ENCODE data around the gene NPIPB6. TPM values are rescaled to one million over a fixed set of nuclear protein-coding genes. Genes with fewer than 3 reads are reported as not detected.

The NPIPB6 gene
- total RNA-seq, 2 donors from 2014 or later = 2.2 to 8.2 TPM

DNA sequence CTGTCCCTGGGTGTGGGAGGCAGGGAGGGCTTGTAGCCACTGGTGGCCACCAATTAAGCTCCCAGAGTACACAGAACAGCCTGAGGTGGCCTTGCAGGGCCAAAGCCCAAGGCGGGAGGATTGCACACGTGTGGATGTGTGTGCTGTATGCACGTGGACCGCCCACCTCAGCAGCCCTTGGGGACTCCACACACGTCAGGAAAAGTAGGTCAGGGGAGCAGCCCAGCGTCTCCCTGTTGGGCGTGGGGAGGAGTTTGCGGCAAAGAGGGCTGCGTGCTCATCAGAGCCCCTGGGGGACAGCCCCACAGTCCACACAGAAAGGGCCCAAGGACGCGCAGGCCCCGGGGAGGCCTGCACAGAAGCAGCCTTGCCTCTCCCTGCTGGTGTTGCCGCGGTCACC, 51.4 kb downstream of the NPIPB6 start:
- no peak for ATAC-seq (ENCODE audit: insufficient number of reproducible peaks, low FRiP score, low read depth)

DNA sequence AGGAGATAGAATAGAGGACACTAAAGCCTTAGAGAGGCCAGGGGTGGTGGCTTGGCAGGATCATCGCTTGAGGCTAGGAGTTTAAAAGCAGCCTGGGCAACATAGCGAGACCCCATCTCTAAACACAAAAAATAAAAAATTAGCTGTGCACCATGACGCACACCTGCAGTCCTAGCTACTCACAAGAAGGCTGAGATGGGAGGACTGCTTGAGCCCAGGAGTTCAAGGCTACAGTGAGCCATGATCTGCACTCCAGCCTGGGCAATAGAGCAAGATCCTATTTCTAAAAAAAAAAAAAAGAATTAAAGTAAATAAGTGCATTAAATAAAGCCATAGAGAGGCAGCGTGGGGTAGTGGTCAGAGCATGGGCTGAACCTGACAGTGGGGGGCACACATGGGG, 51.9 kb downstream of the NPIPB6 start:
- H3K27me3 ChIP-seq (replicated peaks; ENCODE audit: insufficient read depth) = no peaks in the 10 kb centered on the region
- H3K27ac ChIP-seq = no peak overlapping the region
- H3K4me1 ChIP-seq (ENCODE audit: control insufficient read depth in 1 of 2, low read depth in 2 of 2) = no peaks in the 10 kb centered on the region
- no peak overlapping the region for H3K4me3 ChIP-seq
- ATAC-seq (ENCODE audit: insufficient number of reproducible peaks, low FRiP score, low read depth) = no peak
- no peak for DNase-seq (ENCODE audit: low spot score)
- H3K36me3 ChIP-seq = no peaks in the 10 kb centered on the region
- TF ChIP-seq, protein P1, sequence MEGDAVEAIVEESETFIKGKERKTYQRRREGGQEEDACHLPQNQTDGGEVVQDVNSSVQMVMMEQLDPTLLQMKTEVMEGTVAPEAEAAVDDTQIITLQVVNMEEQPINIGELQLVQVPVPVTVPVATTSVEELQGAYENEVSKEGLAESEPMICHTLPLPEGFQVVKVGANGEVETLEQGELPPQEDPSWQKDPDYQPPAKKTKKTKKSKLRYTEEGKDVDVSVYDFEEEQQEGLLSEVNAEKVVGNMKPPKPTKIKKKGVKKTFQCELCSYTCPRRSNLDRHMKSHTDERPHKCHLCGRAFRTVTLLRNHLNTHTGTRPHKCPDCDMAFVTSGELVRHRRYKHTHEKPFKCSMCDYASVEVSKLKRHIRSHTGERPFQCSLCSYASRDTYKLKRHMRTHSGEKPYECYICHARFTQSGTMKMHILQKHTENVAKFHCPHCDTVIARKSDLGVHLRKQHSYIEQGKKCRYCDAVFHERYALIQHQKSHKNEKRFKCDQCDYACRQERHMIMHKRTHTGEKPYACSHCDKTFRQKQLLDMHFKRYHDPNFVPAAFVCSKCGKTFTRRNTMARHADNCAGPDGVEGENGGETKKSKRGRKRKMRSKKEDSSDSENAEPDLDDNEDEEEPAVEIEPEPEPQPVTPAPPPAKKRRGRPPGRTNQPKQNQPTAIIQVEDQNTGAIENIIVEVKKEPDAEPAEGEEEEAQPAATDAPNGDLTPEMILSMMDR (IDR thresholded peaks at IDR 0.05) = no peak
- no peaks in the 10 kb centered on the region for H3K9me3 ChIP-seq

More for the DNA sequence above, 51.4 kb downstream of the NPIPB6 start:
- DNase-seq (ENCODE audit: low spot score) = no peak
- Histone ChIP-seq H3K4me1 (ENCODE audit: control insufficient read depth in 1 of 2, low read depth in 2 of 2) (no peaks in the 10 kb centered on the region), H3K9me3 (no peaks in the 10 kb centered on the region), H3K27me3 (replicated peaks; ENCODE audit: insufficient read depth) (no peaks in the 10 kb centered on the region), H3K27ac (no peak overlapping the region), H3K36me3 (no peaks in the 10 kb centered on the region), H3K4me3 (no peak overlapping the region)
- TF ChIP-seq, protein P1 (IDR thresholded peaks at IDR 0.05) = no peak

DNA sequence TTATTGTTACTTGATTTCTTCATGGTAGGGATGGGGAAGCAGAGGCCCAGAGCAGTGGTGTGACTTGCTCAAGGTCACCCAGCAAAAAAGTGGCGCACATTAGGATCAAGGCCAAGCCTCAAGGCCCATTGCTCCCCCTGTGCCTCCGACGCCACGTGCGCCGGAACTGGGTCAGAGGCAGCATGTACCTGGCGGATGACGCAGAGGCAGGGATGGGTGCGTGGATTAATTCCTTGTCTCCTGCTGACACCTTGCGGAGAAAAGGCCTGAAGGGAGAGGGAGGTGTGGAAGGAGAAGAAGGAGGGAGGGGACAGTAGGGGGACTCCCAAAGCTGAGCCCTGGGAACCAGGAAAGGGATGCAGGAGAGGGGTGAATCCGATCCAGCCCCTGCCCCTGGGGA, 52.5 kb downstream of the NPIPB6 start:
- TF ChIP-seq, protein P1 (IDR thresholded peaks at IDR 0.05) = no peak
- DNase-seq (ENCODE audit: low spot score) (no peak), ATAC-seq (ENCODE audit: insufficient number of reproducible peaks, low FRiP score, low read depth) (no peak)
- Histone ChIP-seq H3K9me3 (no peaks in the 10 kb centered on the region), H3K27ac (no peak overlapping the region), H3K36me3 (no peaks in the 10 kb centered on the region), H3K4me3 (no peak overlapping the region), H3K27me3 (replicated peaks; ENCODE audit: insufficient read depth) (no peaks in the 10 kb centered on the region), H3K4me1 (ENCODE audit: control insufficient read depth in 1 of 2, low read depth in 2 of 2) (no peaks in the 10 kb centered on the region)

DNA sequence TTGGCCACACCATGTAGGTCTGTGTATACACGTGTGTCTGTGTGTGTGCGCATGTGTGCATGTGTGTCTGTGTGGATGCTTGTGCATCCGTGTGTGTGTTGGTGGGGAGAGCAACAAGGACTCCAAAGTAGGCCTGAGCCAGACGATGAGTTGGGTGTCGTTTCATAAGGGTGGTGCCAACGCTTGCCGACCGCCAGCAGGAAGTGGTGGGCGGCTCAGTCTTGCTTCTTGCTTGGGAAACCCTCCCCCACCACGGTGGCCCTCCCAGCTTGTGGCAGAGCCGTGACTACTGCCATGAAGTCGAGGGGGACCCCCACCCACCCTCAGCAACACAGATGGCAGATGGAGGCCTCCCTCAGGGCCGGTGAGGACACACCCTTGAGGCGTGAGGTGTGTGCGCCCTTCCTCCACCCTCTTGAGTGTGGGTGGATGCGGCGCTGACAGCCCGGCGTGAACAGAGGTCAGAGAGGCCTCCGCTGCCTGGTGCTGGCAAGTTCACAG, 53.4 kb downstream of the NPIPB6 start:
- Histone ChIP-seq H3K27ac (no peak overlapping the region), H3K4me3 (no peak overlapping the region), H3K36me3 (no peaks in the 10 kb centered on the region), H3K27me3 (replicated peaks; ENCODE audit: insufficient read depth) (no peaks in the 10 kb centered on the region), H3K4me1 (ENCODE audit: control insufficient read depth in 1 of 2, low read depth in 2 of 2) (no peaks in the 10 kb centered on the region), H3K9me3 (no peaks in the 10 kb centered on the region)
- no peak for DNase-seq (ENCODE audit: low spot score)
- ATAC-seq (ENCODE audit: insufficient number of reproducible peaks, low FRiP score, low read depth) = no peak
- TF ChIP-seq, protein P1 (IDR thresholded peaks at IDR 0.05) = no peak

DNA sequence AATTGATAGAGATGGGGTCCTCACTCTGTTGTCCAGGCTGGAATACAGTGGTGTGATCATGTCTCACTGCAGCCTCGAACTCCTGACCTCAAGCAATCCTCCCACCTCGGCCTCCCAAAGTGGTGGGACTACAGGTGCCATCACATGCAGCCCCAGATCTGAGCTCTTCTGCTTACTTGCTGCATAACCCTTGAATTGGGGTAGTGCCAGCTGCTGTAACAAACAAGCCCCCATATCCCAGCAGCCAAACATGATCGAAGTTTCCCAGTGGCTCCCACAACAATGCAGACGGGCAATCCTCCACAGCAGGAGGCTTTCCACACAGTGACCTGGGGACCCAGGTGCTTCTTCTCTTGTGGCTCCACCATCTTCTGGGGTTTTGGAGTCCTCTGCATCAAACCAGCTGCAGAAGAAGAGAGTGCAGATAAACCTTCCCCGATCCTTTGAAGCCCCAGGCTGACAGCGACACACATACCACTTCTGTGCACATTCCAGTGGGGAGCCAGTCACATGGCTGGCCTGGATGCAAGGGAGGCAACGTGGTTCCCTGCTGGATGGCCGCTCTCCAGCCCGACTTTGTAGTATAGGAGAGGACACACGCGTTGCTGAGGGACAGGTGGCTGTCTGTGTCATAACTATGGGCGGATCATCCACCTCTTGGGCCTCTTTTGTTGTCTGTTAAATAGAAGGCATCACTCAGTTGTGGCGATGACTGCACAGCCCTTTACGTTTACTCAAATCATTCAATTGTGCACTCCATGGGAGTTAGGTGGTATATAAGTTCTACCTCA, 54.3 kb downstream of the NPIPB6 start:
- Histone ChIP-seq H3K4me3 (no peak overlapping the region), H3K27ac (no peak overlapping the region), H3K36me3 (no peaks in the 10 kb centered on the region), H3K4me1 (ENCODE audit: control insufficient read depth in 1 of 2, low read depth in 2 of 2) (no peaks in the 10 kb centered on the region), H3K27me3 (replicated peaks; ENCODE audit: insufficient read depth) (no peaks in the 10 kb centered on the region), H3K9me3 (no peaks in the 10 kb centered on the region)
- TF ChIP-seq, protein P1 (IDR thresholded peaks at IDR 0.05) = no peak
- no peak for DNase-seq (ENCODE audit: low spot score)
- no peak for ATAC-seq (ENCODE audit: insufficient number of reproducible peaks, low FRiP score, low read depth)
